ENCODE measurements around the gene FCN1.

The FCN1 gene

DNA sequence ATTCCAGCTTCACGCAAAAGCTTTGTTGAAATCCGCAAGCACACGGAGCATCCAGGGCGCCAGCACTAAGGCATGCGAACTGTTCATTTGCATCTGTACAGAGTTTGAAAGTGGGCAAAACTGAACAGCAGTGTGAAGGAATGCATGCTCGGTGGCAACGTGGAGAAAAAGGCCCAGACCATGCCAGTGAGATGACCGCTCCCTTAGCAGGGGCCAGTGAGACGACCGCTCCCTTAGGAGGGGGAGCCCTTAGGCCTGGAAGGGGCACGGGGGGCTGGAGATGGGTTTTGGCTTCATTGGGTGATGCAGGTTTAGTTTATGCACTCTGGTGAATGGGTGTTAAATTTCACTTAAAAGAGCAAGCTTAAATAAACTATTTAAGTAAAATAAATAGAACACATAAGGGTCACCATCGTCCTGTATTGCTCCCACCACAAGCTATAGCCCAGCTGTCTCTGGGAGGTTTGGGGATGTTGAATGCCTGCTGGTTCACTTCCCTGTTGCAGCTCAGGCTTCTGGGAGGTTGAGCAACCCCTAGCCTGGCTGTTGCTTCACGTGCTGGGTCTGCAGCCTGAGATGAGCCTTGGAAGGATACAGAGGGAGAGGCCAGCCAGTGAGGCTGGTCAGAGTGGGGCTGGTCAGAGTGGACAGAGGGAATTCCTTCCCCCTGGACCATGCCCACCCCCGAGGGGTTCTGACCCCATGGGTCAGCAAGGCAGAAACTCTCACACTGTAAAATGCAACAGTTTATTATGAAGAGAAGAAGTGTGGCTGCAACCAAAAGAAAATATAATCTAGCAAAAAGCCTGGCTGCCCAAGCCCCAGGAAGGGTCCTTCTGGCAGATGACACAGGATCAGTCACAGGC lies 4.6 kb upstream of the FCN1 start:
- no peak overlapping the region for H3K4me3 ChIP-seq (ENCODE audit: low read depth, low read length)
- DNase-seq (ENCODE audit: low read depth): peak; percentile 94
- TF ChIP-seq POLR2A (IDR thresholded peaks at IDR 0.05; ENCODE audit: extremely low read depth, insufficient read length) (no peak), MYC (IDR thresholded peaks at IDR 0.05; ENCODE audit: low read depth, low read length) (peak; percentile 84)
- TF ChIP-seq, protein P1, sequence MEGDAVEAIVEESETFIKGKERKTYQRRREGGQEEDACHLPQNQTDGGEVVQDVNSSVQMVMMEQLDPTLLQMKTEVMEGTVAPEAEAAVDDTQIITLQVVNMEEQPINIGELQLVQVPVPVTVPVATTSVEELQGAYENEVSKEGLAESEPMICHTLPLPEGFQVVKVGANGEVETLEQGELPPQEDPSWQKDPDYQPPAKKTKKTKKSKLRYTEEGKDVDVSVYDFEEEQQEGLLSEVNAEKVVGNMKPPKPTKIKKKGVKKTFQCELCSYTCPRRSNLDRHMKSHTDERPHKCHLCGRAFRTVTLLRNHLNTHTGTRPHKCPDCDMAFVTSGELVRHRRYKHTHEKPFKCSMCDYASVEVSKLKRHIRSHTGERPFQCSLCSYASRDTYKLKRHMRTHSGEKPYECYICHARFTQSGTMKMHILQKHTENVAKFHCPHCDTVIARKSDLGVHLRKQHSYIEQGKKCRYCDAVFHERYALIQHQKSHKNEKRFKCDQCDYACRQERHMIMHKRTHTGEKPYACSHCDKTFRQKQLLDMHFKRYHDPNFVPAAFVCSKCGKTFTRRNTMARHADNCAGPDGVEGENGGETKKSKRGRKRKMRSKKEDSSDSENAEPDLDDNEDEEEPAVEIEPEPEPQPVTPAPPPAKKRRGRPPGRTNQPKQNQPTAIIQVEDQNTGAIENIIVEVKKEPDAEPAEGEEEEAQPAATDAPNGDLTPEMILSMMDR (IDR thresholded peaks at IDR 0.05; ENCODE audit: low read depth, low read length): no peak
- TF ChIP-seq, protein P2, sequence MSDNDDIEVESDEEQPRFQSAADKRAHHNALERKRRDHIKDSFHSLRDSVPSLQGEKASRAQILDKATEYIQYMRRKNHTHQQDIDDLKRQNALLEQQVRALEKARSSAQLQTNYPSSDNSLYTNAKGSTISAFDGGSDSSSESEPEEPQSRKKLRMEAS (IDR thresholded peaks at IDR 0.05; ENCODE audit: low read depth, low read length): peak; percentile 74

DNA sequence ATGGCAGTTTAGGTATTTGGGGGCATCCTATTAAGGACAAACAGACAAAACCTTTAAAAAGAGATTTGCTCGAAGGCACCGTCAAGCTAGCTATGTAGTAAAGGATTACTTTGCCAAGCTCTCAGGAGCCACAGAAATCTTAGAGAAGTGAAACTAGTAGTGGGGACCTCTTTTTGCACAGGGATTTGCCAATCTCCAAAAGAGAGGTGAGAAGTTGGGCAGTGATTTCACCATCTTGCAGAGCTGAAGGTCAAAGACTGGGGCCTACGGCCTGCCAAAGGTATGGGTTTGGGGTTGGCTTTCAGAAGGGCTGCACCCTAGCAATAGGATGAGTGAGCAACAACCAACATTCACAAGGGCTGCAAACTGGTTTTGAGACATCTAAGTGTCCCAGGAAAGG lies 1.6 kb upstream of the FCN1 start:
- no peak overlapping the region for H3K4me3 ChIP-seq (ENCODE audit: low read depth, low read length)
- TF ChIP-seq, protein P1 (IDR thresholded peaks at IDR 0.05; ENCODE audit: low read depth, low read length): no peak
- TF ChIP-seq POLR2A (IDR thresholded peaks at IDR 0.05; ENCODE audit: extremely low read depth, insufficient read length) (no peak), MYC (IDR thresholded peaks at IDR 0.05; ENCODE audit: low read depth, low read length) (no peak)
- TF ChIP-seq, protein P2 (IDR thresholded peaks at IDR 0.05; ENCODE audit: low read depth, low read length): no peak
- DNase-seq (ENCODE audit: low read depth): peak; percentile 51

DNA sequence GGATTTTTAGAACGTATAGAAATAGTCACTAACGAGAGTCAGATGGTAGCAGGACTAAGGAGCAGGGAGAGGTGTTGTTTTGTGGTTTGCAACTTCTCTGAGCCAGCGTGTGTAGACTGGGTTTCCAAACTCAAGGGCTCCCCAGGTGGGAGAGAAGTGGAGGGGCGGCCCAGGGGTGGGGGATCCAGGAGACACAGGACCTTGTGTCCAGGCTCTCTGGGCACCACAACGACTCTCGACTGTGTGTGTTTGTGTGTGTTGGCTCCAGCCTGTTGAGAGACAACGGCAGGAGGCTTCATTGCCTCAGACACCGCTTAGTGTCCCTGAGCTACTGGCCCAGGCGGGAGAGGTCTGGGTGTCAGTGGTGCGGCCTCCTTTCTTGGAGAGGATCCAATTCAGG lies 934 bp upstream of the FCN1 start:
- TF ChIP-seq MYC (IDR thresholded peaks at IDR 0.05; ENCODE audit: low read depth, low read length) (no peak), POLR2A (IDR thresholded peaks at IDR 0.05; ENCODE audit: extremely low read depth, insufficient read length) (no peak)
- TF ChIP-seq, protein P2 (IDR thresholded peaks at IDR 0.05; ENCODE audit: low read depth, low read length): no peak
- TF ChIP-seq, protein P1 (IDR thresholded peaks at IDR 0.05; ENCODE audit: low read depth, low read length): no peak
- no peak overlapping the region for H3K4me3 ChIP-seq (ENCODE audit: low read depth, low read length)
- DNase-seq (ENCODE audit: low read depth): no peak

DNA sequence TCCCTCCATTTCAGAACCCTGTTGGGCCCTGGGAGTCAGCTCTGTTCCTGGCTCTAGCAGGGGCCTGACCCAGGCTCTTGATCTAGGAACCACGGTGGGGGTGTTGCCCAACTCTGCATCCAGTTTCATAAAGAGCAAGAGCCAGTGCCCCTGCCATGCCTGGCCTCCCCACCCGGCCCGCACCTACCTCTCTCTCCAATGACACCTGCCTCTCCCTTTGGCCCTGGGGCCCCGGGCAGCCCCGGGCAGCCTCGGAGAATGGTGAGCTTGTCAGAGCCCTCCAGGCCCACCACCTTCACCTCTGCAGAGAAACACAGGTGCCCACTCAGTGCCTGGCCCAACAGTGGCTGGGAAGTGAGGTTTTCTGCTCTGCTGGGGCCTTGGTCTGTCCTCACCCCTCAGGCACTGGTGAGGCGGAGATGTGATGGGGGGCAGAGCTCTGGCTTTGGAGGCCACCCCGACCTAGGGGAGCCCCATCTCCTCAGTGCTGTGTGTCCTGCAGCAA lies 1.5 kb downstream of the FCN1 start:
- TF ChIP-seq, protein P1 (IDR thresholded peaks at IDR 0.05; ENCODE audit: low read depth, low read length): no peak
- TF ChIP-seq, protein P2 (IDR thresholded peaks at IDR 0.05; ENCODE audit: low read depth, low read length): no peak
- TF ChIP-seq MYC (IDR thresholded peaks at IDR 0.05; ENCODE audit: low read depth, low read length): no peak
- no peak for TF ChIP-seq POLR2A (IDR thresholded peaks at IDR 0.05; ENCODE audit: extremely low read depth, insufficient read length)
- peak overlapping the region; percentile 67 for H3K4me3 ChIP-seq (ENCODE audit: low read depth, low read length)
- DNase-seq (ENCODE audit: low read depth): no peak

DNA sequence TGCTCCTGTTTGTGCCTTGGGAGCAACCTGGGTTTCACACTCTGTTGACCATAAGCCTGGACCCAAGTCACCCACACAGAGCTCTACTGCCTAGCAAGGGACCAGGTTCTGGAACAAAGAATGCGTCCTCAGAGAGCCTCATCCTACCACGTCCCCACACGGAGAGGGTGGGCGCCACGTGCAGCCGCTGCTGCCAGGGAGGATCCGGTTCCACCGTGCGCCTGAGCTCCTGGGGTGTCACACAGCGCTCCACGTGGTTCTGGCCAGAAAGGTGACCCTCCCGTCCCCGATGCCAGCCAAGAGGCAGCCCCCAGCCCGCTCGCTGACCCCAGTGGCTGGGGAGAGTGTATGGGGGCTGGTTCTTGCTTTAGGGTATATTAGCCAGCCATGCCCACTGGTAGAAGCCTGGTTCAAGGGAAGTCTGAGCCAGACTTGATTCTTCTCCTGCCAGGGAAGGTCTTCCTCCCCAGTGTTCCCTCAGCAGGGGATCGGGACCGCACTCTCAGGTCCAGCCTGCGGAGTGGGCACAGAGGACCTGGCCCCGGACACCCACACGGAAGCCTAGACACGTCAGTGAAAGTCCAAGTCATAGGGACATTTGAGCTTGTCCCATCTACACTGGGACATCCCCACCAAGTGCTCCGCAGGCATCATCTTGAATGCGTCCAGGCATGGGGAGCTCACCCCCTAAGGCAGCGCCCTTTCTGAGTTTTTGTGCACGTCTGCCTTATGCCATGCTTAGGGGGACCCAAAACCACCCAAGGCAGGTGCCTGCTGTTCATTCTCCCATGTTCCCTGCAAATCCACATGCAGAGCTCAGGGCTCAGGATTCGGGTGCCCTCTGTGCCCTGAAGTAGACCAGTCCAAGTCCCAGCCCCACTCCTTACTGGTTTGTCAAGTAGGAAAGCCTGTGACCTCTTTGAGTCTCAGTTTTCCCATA lies 2.4 kb downstream of the FCN1 start:
- TF ChIP-seq, protein P2 (IDR thresholded peaks at IDR 0.05; ENCODE audit: low read depth, low read length): no peak
- TF ChIP-seq, protein P1 (IDR thresholded peaks at IDR 0.05; ENCODE audit: low read depth, low read length): no peak
- TF ChIP-seq MYC (IDR thresholded peaks at IDR 0.05; ENCODE audit: low read depth, low read length) (no peak), POLR2A (IDR thresholded peaks at IDR 0.05; ENCODE audit: extremely low read depth, insufficient read length) (no peak)

More for the DNA sequence above, 2.4 kb downstream of the FCN1 start:
- no peak for DNase-seq (ENCODE audit: low read depth)
- no peak overlapping the region for H3K4me3 ChIP-seq (ENCODE audit: low read depth, low read length)

Data from NB4 (cell line).